ENCODE measurements around the gene ARL15.

ARL15 gene

DNA sequence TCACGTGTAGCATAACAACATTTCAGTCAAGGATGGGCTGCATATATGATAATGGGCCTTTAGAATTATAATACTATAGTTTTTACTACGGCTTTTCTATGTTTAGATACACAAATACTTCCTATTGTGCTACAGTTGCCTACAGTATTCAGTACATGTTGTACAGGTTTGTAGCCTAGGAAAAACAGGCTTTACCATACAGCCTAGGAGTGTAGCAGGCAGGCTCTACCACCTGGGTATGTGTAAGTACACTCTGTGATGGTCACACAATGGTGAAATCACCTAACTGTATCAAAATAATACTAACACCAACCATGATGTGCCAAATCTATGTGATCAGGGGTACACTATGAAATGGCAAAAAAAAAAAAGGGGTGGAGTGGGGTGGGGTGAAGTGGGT lies 372.9 kb downstream of the ARL15 start:
- DNase-seq (ENCODE audit: low read depth in 2 of 2) = no peak

DNA sequence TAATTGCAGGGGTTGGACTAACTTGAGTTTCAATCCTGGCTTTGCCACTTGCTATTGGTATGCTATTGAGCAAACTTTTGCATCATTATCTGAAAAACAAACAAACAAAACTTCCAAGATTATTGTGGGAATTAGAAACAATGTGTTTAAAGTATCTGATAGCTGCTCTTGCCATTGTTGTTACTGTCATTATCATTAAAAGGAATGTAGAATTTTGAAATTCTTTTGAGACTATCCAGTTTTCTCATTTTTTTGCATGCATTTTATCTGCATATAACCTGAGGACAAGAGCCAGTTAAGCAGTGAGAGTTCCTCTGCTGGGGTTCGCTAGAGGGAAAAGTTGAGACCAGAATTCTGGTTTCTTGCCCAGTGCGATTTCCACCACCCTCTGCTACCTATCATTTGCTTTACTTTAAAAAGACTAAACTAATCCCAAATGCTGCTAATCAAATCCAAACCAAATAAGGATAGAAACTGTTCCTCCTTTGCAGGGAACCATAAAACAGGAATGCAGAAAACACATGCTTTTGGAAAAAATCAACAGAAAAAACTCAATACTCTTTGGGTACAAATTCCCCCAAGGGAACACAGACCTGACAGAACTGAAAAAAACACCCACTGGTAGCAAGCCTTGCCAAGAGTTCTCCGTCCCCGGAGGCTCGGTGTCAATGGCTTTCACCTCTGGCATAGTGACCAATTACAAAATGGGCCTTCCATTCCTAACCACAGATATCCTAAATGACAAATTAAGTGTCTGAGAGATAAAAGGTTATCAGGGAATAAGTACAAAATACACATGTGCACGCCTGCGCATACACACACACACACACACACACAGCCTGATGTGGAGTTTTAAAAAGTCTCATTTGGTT lies 373.7 kb downstream of the ARL15 start:
- peak in 1 of 2 experiments; percentile 53 for DNase-seq (ENCODE audit: low read depth in 2 of 2)

- DNase-seq (ENCODE audit: low read depth in 2 of 2) = peak in 1 of 2 experiments; percentile 47
These were observed 376.1 kb downstream of the ARL15 start for GRCh38 chr5:53934151-53934820.

GRCh38 chr5:53932351-53932750 lies 378.0 kb downstream of the ARL15 start:
- no peak for DNase-seq (ENCODE audit: low read depth in 2 of 2)

GRCh38 chr5:53930457-53930856 lies 379.9 kb downstream of the ARL15 start:
- no peak for DNase-seq (ENCODE audit: low read depth in 2 of 2)

- no peak for DNase-seq (ENCODE audit: low read depth in 2 of 2)
These were observed 380.8 kb downstream of the ARL15 start for GRCh38 chr5:53929570-53929969.

DNA sequence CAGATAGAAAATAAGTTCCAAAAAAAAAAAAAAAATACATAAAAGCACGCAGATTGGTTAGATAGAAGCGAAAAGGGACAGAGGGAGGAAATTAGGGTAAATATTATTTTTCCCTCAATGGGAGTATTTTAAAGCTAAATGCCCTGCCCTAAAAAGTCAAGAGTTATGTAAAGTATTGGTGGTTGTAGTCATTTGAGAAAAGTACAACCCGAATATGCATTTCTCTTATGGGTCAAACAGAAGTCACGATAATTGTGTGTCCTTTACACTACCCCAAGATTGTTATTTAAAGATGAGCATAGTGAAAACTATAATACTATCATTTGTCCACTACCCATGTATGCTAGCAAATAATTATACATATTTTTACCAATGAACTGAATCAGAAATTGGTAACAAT lies 381.2 kb downstream of the ARL15 start:
- no peak for DNase-seq (ENCODE audit: low read depth in 2 of 2)

DNA sequence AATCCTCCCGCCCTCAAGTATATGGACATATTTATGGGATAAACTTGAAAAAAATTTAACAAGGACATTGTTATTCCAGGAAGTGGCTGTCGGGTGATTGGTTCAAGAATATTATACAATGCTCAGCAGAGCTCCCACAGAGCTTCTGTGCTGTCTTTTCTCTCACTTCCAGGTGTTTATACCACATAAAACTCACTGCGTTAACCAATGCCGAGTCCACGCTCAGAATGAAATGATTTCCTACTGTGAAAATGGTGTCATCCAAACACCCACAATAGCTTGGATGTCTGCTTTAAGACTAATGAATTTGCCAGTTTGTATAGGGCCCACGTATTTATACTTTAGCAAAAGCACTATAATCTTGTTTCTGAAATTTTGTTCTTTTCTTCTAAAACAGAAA lies 381.7 kb downstream of the ARL15 start:
- DNase-seq (ENCODE audit: low read depth in 2 of 2) = no peak

- DNase-seq (ENCODE audit: low read depth in 2 of 2) = no peak
These were observed 382.6 kb downstream of the ARL15 start for GRCh38 chr5:53927668-53928247.

DNA sequence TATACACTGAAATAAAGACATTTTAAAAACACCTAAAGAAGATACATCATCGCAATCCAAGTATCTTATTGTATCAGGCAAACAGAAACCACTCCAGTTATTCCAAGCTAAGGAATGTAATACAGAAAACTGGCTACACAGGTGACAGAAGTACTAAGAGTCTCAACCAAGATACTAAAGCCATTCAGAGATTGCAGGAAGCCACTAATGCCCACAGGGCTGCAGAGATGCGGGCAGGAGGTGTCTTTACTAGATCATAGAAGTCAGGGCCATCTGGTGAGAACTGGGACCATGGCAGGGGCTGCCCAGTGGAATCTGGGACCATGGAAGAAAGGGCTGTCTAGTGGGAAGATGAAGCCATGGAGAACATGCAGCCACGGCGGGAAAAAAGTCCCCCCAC lies 384.3 kb downstream of the ARL15 start:
- DNase-seq (ENCODE audit: low read depth in 2 of 2) = no peak

- DNase-seq (ENCODE audit: low read depth in 2 of 2) = no peak
These were observed 386.0 kb downstream of the ARL15 start for GRCh38 chr5:53924392-53924791.

GRCh38 chr5:53923961-53924360 lies 386.4 kb downstream of the ARL15 start:
- DNase-seq (ENCODE audit: low read depth in 2 of 2) = no peak

GRCh38 chr5:53922508-53923498 lies 387.6 kb downstream of the ARL15 start:
- DNase-seq (ENCODE audit: low read depth in 2 of 2) = no peak

GRCh38 chr5:53917826-53918225 lies 392.5 kb downstream of the ARL15 start:
- DNase-seq (ENCODE audit: low read depth in 2 of 2) = no peak

DNA sequence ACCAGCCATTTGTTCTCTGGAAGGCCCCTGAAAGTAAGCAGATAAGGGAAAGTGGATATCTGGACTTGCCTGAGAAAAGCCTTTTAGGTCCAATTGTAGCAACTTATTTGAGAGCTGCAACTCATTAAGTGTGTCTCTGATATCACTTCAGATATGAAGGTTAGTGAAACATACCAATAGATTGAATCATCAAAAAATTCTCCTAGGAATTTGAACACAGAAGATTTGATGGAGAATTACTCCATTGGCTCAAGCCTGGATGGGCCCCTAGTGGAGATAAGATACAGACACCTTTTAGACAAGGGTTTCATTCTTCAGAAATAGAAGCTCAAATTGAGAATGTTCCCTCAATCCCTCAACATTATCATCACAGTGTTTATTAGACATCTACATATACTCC lies 393.3 kb downstream of the ARL15 start:
- DNase-seq (ENCODE audit: low read depth in 2 of 2) = peak; percentile 56 to 66

DNA sequence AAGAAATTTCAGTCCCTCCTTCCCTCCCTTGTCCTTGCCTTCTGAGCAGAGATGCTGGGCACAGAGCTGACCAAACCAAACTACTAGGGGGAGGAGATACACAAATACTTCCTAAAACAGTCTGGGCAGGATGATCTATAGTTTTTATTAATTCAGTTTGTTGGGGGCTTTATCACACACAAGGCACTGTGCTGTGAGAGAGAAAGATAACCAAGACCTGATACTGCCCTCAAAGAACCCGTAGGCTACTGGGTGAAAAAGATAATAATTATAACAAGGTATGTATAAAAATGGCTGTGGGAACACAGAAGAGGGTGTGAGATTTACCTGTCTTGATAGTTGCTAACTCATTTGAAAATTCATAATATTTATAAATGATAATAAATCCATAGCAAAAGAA lies 395.3 kb downstream of the ARL15 start:
- no peak for DNase-seq (ENCODE audit: low read depth in 2 of 2)

GRCh38 chr5:53913941-53914340 lies 396.4 kb downstream of the ARL15 start:
- no peak for DNase-seq (ENCODE audit: low read depth in 2 of 2)

GRCh38 chr5:53908757-53909156 lies 401.6 kb downstream of the ARL15 start:
- no peak for DNase-seq (ENCODE audit: low read depth in 2 of 2)

- DNase-seq (ENCODE audit: low read depth in 2 of 2) = no peak
These were observed 402.5 kb downstream of the ARL15 start for GRCh38 chr5:53907827-53908226.

GRCh38 chr5:53906736-53907135 lies 403.6 kb downstream of the ARL15 start:
- DNase-seq (ENCODE audit: low read depth in 2 of 2) = no peak

GRCh38 chr5:53902296-53902907 lies 408.0 kb downstream of the ARL15 start:
- no peak for DNase-seq (ENCODE audit: low read depth in 2 of 2)
